GM19239 (cell line): Measurements from ENCODE around the gene SKI.

Experiments used
- DNase-seq: peaks from one replicate; pipeline ENCODE4 v3.0.0; 2011; ENCODE audit warnings: low spot score; ENCODE audit not compliant: insufficient read length
- FAIRE-seq: peaks from 2 replicates; lab custom pipeline; 2011; peaks lifted over from hg19 to GRCh38; lab: Jason Lieb, UNC

SKI gene

DNA sequence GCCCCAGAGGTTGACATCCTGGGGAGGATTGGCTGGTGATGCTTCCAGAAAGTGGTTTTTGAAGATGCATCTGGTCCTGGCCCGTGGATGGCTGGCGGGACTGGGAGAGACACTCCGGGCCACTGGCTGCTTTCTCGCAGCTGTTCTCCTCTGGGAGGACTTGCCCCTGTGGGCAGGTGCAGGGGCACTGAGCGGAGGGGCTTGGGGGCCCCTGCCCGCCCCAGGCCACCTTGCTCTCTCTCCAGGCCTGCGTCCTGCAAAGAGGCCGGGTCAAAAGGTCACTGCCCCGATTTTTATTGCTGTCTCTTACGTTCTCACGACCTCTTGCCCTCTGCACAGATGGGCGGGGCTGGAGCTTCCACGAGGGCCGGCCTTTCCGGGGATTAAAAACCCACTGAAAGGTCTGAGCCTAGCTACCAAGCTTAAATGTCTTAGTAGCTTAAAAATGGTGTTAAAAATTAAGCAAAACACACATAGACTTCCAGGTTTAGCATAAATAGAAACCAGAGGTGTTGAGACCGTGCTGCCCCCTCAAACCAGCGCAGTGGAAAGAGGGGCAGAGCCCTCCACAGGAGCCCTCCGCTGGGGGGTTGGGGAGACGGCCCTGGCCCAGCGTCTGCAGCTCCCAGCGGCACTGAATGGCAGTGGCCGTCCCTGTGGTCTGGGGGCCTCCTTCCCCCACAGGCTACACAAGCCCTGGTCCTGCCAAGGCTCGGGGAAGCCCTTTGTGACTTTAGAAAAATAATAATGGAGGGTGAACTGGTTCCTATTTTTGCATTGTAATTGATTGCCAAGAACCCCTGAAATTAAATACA lies 43.9 kb downstream of the SKI start:
- FAIRE-seq (no peak), DNase-seq (no peak)

DNA sequence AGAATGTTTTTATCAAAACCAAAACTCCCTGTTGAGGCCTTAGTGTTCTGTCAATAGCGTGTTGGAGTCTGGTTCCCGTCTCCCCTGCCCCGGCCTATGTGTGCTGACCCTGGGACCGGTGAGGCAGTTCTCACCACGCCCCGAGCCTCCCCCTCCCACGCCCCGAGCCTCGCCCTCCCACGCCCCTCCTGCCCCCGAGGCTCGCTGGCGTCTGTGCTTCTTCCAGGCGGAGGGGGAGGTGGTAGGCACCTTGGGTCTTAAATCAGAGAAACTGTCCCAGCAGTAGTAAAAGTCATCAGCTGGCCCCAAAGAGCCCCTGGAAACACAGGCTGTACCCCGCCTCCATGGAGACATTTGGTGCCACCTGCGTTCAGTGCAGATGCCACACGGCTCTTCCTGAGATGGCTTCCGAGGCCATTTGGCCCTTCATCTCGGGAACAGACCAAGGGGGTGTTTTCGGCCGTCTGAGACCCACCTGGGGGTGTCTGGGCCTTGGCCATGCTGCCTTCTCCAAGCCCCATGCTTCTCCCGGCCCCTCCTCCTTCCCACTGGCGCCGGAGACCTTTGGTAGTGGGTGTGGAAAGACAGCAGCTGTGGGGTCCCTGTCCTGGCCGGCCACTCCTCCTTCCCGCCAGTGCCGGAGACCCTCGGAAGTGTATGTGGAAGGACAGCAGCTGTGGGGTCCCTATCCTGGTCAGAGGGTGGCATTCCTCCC lies 44.7 kb downstream of the SKI start:
- FAIRE-seq (no peak), DNase-seq (no peak)

DNA sequence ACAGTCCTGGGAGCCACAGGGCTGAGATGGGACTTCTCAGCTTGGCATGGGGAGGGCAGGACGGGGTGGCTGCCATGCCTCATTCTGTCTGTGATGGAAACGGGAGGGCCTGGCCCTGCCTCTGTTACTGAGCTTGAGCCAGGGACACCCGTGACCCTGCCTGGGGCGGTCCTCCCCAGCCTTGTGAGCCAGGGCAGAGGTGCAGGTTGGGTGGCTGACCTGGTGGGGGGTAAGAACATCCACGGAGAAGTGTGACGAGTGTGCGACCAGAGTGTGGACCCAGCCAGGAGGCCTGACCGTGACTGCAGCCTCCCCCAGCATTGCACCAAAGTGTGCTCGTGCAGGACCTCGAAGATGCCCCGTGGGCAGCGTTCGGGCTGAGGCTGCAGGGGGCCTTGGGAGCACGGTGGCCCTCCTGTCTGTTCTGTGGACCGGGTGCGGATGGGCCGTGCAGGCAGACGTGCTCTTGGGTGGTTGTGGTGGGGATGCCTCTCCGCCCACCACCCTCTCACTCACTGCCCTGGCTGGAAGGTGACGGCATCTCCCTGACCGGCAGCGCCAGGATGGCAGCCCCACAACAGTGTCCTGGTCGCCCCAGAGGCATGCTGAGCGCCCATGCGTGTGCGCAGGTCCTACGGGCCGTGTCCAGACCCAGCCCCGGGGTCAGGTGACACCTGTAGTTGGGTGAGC lies 45.4 kb downstream of the SKI start:
- FAIRE-seq (no peak), DNase-seq (no peak)

- FAIRE-seq (no peak), DNase-seq (no peak)
These were observed 46.3 kb downstream of the SKI start for GRCh38 chr1:2274231-2274928.

DNA sequence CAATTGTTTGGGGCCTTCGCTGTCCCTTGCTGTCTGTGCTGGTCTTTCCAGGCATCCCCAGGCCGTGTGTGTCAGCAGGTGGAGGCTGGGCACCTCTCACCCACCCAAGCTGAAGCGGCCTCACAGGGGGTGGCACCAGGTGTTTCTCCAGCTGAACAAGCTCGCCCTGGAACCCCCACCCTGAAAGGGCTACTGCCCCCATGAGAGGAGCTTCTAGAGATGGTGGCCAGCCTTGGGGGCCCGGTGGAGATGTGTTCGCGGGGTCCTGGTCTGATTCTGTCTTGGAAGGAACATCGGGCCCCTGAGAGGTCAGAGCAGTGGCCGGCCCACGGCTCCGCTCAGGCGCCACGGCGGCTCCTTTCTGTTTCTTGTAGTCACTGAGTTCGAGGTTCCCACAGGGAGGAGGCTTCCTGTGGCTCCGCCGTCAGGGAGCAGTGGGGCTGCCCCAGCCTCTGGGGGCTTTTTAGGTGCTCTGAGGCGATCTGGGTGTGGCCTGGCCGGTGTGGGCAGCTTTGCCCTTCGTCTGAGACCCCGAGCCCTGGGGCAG lies 46.9 kb downstream of the SKI start:
- DNase-seq, result no peak
- no peak for FAIRE-seq

DNA sequence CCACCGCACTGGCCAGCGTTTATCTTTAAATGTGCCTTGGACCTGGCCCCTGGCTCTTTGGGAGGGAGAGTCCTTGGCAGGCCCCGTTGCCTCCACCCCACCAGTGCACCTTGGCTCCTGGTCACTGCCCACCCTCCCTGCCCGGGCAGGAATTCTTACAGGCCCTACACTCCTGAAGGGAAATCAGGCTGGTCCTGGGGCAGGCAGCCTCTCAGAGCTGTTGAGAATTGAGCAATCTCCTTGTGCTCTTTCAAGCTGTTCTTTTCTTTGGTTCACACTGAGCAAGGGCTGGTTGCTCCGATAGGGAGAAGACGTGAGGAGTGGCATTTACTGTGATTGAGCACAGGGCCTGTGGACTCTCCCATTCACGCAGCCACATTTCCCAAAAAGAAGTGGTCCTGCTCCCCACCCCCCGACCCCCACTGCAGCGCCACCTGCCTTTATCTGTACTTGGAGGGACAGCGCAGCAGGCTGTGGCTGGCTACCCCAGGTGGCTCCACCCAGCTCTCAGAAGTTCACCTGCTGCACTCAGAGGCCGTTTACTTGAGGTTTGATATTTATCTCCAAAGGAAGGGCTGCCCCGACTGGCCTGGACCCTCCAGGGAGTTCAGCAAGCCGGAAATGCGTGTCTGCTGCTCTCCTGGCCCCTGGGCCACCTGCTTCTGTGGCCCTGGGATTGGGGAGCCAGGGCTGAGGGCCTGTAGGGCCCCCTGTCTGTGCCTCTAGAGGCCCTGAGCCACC lies 47.8 kb downstream of the SKI start:
- FAIRE-seq (no peak), DNase-seq (no peak)

- no peak for DNase-seq
These were observed 48.9 kb downstream of the SKI start for GRCh38 chr1:2276803-2277580.

DNA sequence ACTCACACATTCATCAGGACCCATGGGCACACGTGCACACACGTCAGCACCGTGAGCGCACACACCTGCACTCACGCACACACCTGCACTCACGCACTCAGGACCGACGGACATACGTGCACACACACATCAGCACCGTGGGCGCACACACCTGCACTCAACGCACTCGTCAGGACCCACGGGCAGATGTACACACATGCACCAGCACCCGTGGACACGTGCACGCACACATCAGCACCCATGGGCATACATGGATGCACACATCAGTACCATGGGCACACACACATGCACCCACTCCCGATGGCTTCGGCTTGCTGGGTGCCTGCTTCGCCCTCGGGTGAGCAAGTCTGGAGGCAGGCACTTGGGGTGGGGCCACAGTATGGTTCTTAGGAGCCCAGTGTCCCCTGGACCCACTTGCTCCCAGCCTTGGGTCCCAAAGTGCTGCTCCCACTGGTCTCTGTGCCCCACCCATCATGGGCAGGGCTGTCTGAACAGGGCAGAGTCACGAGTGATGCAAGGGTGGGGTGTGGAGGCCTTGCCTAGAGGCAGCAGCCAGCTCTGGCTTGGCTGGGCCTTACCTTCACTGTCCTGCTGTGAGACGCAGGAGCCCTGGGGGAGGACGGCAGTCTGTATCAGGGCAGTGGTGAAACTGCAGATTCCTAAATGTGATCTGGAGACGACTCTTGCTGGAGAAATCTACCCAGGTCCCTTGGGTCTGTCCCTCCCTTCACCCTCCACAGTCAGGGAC lies 49.8 kb downstream of the SKI start:
- DNase-seq (no peak), FAIRE-seq (no peak)

More at GRCh38 chr1:2276803-2277580, 48.9 kb downstream of the SKI start:
- FAIRE-seq, result no peak

GRCh38 chr1:2278591-2279209 lies 50.6 kb downstream of the SKI start:
- no peak for FAIRE-seq
- DNase-seq, result no peak

- no peak for FAIRE-seq
- DNase-seq, result no peak
These were observed 51.1 kb downstream of the SKI start for GRCh38 chr1:2279210-2279639.

DNA sequence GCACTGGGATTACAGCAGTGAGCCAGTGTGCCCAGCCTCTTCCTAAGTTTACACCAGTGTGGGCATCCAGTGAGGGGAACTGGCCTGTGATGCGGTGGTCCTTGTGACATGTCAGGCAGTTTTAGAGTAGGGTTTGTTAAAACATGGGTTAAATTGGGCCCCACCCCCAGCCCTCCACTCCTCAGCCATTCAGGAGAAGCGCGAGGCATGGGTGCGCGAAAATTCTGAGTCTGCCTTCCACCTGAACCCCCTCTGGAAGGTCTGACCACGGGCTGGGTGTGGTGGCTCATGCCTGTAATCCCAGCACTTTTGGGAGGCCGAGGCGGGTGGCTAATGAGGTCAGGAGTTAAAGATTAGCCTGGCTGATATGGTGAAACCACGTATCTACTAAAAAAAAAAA lies 51.7 kb downstream of the SKI start:
- no peak for FAIRE-seq
- no peak for DNase-seq

- no peak for FAIRE-seq
These were observed 54.6 kb downstream of the SKI start for GRCh38 chr1:2282556-2283270.

GRCh38 chr1:2283371-2283990 lies 55.4 kb downstream of the SKI start:
- FAIRE-seq, result no peak
- DNase-seq, result no peak

More at GRCh38 chr1:2282556-2283270, 54.6 kb downstream of the SKI start:
- no peak for DNase-seq

- DNase-seq (no peak), FAIRE-seq (no peak)
These were observed 56.1 kb downstream of the SKI start for GRCh38 chr1:2283991-2284895.

DNA sequence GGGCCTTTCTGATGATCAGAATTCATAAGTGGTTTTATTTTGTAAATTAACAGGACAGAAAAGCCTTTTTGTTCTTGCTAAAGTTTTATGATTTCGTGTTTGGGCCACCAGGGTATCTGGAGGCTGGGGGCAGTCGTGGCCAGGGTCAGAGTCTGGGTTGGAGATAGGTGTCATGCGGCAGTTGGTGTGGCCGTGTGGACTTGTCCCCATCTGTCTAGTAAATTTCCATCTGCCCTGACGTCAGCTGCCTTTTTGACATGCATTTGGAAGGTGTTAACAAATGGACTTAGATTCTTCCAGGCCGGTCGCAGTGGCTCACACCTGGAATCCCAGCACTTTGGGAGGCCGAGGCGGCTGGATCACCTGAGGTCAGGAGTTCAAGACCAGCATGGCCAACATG lies 56.8 kb downstream of the SKI start:
- no peak for DNase-seq
- no peak for FAIRE-seq

DNA sequence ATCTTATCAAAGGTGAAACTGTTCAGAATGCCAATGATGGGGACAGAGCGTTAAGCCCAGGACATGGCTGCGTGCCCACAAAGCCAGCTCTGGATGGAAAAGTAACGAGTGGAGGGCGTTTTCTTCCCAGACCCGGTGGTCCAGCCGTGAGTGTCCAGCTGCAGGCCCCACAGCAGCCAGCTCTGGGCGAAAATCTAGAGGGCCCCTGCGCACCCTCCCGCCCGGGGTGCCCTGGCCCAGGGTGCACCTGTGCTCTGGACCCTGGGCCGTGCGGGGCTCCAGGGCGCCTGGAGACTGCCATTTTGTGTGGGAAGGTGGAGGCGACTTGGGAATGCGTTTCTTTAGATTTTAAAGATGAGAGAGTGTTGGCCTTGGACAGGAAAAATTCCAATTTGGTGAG lies 58.8 kb downstream of the SKI start:
- DNase-seq (no peak), FAIRE-seq (no peak)
